GM23338 (cell line): ENCODE measurements around the gene TAMM41.

Experiments
- CREB1 ChIP-seq: fragments of 250-450 bp; sonication (Bioruptor Pico); IDR thresholded peaks from 2 replicates; pipeline ENCODE4 v1.5.0; 2020; ENCODE audit warnings: low read depth, mild to moderate bottlenecking, moderate library complexity
- EZH2 ChIP-seq: fragments of 200-600 bp; sonication (generic); IDR thresholded peaks from one replicate; pipeline ENCODE4 v1.8.0; 2017; ENCODE audit warnings: antibody characterized with exemption, mild to moderate bottlenecking, low read depth; ENCODE audit not compliant: unreplicated experiment
- EZH2phosphoT487 ChIP-seq: fragments of 200-600 bp; sonication (generic); IDR thresholded peaks from one replicate; pipeline ENCODE4 v1.8.1; 2018; ENCODE audit warnings: antibody characterized with exemption; ENCODE audit not compliant: unreplicated experiment
- POLR2AphosphoS5 ChIP-seq: IDR thresholded peaks from 2 replicates; pipeline ENCODE4 v1.6.1; 2016; ENCODE audit warnings: antibody characterized with exemption, low read depth
- TF ChIP-seq, protein P1 (sequence below), 2 experiments: fragments of 200-600 bp in 1 of 2; sonication (generic) in 1 of 2; conservative IDR thresholded peaks; 2 replicates each; pipeline versions ENCODE4 v1.5.1 to v1.6.1; 2016 to 2017; ENCODE audit warnings: antibody characterized with exemption in 2 of 2, low read depth in 2 of 2, mild to moderate bottlenecking in 2 of 2, moderate library complexity in 1 of 2
- TF ChIP-seq, protein P2 (sequence below): IDR thresholded peaks from one replicate; pipeline ENCODE4 v1.6.1; 2018; ENCODE audit warnings: antibody characterized with exemption; ENCODE audit not compliant: unreplicated experiment

DNA sequence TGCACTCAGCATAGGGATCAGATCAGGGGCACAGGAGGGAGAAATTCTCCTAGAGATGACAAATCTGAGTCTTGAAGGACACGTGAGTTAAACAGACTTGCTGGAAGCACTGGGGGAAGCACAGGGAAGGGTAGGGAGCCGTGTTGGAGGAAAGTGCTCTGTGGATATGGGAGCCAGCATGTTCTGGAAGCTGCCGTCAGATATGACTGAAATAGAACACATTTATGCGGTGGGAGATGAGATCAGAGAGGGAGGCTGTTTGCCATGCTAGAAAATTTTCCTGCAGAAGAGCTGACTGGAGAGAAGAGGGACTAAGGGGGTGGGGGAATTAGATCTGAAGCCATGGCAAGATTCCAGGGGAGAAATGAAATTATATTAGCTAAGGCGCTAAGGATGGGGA, 1.8 kb downstream of the TAMM41 start:
- TF ChIP-seq, protein P1, sequence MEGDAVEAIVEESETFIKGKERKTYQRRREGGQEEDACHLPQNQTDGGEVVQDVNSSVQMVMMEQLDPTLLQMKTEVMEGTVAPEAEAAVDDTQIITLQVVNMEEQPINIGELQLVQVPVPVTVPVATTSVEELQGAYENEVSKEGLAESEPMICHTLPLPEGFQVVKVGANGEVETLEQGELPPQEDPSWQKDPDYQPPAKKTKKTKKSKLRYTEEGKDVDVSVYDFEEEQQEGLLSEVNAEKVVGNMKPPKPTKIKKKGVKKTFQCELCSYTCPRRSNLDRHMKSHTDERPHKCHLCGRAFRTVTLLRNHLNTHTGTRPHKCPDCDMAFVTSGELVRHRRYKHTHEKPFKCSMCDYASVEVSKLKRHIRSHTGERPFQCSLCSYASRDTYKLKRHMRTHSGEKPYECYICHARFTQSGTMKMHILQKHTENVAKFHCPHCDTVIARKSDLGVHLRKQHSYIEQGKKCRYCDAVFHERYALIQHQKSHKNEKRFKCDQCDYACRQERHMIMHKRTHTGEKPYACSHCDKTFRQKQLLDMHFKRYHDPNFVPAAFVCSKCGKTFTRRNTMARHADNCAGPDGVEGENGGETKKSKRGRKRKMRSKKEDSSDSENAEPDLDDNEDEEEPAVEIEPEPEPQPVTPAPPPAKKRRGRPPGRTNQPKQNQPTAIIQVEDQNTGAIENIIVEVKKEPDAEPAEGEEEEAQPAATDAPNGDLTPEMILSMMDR (conservative IDR thresholded peaks at IDR 0.05; ENCODE audit: low read depth in 2 of 2): no peak
- TF ChIP-seq EZH2 (no peak), POLR2AphosphoS5 (no peak), EZH2phosphoT487 (no peak), CREB1 (CRISPR knock-in tag) (no peak)
- TF ChIP-seq, protein P2, sequence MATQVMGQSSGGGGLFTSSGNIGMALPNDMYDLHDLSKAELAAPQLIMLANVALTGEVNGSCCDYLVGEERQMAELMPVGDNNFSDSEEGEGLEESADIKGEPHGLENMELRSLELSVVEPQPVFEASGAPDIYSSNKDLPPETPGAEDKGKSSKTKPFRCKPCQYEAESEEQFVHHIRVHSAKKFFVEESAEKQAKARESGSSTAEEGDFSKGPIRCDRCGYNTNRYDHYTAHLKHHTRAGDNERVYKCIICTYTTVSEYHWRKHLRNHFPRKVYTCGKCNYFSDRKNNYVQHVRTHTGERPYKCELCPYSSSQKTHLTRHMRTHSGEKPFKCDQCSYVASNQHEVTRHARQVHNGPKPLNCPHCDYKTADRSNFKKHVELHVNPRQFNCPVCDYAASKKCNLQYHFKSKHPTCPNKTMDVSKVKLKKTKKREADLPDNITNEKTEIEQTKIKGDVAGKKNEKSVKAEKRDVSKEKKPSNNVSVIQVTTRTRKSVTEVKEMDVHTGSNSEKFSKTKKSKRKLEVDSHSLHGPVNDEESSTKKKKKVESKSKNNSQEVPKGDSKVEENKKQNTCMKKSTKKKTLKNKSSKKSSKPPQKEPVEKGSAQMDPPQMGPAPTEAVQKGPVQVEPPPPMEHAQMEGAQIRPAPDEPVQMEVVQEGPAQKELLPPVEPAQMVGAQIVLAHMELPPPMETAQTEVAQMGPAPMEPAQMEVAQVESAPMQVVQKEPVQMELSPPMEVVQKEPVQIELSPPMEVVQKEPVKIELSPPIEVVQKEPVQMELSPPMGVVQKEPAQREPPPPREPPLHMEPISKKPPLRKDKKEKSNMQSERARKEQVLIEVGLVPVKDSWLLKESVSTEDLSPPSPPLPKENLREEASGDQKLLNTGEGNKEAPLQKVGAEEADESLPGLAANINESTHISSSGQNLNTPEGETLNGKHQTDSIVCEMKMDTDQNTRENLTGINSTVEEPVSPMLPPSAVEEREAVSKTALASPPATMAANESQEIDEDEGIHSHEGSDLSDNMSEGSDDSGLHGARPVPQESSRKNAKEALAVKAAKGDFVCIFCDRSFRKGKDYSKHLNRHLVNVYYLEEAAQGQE: no peak
